Transverse colon (tissue), 4 donors: Measurements from ENCODE around the gene DAB2IP.

Experiments used
- CTCF ChIP-seq, 5 experiments: fragments of 200-600 bp in 3 of 5; fragments of 450-650 bp in 2 of 5; sonication (generic) in 3 of 5; IDR thresholded peaks; 1 replicate in 2 of 5; 2 replicates in 3 of 5; pipeline ENCODE4 v1.5.1; 2016 to 2017; ENCODE audit warnings: antibody characterized with exemption in 5 of 5, inconsistent platforms in 3 of 5, mild to moderate bottlenecking in 2 of 5, moderate library complexity in 1 of 5
- POLR2A ChIP-seq: fragments of 450-650 bp; IDR thresholded peaks from one replicate; pipeline ENCODE4 v1.6.1; 2016; ENCODE audit warnings: antibody characterized with exemption, mild to moderate bottlenecking, moderate library complexity
- POLR2AphosphoS5 ChIP-seq, 3 donors: sonication (generic); formaldehyde crosslinking; IDR thresholded peaks; one replicate each; pipeline ENCODE4 v1.6.1; 2016; ENCODE audit warnings: antibody characterized with exemption in 3 of 3

DNA sequence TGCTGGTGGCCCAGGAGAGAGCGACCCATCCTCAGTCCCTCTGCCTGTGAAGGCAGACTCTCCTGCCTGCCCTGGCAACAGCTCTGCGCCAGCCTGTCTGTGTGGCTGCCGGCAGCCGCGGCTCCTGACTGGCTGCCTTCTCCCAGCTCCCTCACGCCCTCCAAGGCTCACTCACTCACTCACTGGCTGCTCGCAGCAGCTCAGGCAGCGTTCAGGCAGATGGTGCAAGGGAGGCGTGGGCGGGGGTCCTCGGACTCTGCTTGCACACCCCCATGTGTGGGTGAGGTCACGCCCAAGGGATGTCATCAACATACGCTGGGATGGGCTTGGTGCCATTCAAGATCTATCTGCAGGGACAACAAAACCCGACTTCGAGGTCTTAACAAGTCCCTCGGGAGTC, 66.7 kb downstream of the DAB2IP start:
- no peak for TF ChIP-seq CTCF (IDR thresholded peaks at IDR 0.05)
- TF ChIP-seq POLR2AphosphoS5 (IDR thresholded peaks at IDR 0.05), result no peak
- no peak for TF ChIP-seq POLR2A
